Measurements from ENCODE around the gene C2orf68.
"Not testable (repeated sequence)": the region's sequence is repeated elsewhere in the genome, so short reads cannot be mapped to it uniquely, and the experiment has no call there.

The C2orf68 gene

DNA sequence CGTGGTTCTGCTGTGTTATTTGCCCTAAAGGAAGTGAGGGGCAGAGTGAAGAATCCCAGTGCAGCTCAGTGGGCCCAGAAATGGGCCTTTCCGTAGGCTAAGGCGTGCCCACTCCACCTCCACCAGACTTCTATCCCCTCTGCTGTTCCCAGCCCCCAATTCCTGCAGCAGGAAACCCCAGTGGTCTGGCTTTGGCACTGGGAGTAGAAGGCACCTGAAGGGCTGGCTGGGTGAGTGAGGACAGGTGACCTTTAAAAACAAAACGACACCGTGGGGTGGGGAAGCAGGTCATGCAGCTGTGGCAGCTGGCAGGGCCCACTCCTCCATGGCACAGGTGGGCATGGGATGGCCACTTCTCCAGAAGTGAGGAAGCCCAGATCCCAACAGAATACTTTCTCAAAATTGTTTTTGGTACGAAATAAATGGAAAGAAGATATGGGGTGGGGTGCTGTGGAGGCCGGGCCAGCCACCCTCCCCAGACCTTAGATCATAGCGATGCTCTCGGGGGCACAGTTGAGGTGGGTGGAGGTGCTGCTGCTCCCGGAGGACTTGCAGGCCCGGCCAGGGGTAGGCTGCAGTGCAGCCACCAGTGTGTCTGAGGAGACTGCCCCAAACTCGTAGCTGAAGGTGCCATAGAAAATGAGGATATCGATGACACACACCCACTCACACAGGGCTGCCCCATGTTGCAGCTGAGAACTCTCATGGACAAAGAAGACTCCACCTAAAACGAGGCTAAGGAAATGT is 13.1 kb downstream of the C2orf68 start:
- no peak for DNase-seq (ENCODE audit: low read depth)

DNA sequence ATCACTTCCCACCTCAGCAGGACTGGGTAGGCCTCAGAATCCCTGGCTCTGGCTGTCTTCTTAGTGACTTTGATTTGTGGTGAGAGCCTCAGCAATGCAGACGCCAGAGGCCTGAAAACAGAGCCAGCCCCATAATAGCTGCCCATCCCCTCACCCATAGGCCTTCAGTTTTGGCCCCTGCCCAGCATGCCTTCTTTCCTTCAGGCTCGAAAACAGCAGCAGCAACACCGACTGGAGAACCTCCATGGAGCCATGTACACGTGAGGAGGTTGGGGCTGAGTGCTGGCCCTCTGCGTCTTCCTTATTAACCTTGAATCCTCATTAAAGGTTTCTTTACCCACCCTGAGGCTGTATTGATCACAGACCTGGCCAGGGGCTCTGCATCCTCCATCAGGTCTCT is 14.6 kb downstream of the C2orf68 start:
- DNase-seq (ENCODE audit: low read depth), result no peak

DNA sequence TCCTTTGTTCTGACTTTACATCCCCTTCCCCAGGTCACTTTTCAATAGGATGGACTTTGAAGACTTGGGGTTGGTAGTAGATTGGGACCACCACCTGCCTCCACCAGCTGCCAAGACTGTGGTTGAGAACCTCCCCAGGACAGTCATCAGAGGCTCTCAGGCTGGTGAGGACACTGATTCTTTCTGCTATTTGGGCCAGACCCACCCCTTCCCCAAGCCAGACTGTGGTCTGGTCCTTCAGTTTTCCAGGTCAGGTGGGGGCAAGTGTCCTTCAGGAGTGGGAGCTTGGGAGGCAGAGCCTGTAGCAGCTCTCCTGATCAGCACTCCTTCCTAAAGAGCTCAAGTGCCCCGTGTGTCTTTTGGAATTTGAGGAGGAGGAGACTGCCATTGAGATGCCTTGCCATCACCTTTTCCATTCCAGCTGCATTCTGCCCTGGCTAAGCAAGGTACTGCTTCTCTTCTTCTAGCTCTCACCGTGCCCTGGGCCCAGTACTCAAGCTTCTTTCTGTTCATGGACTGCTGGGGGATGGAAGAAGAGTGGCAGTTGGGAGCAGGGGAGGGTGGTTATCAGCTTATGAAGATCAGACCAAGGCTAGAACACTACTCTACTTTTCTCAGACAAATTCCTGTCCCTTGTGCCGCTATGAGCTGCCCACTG is 15.3 kb downstream of the C2orf68 start:
- no peak for DNase-seq (ENCODE audit: low read depth)

DNA sequence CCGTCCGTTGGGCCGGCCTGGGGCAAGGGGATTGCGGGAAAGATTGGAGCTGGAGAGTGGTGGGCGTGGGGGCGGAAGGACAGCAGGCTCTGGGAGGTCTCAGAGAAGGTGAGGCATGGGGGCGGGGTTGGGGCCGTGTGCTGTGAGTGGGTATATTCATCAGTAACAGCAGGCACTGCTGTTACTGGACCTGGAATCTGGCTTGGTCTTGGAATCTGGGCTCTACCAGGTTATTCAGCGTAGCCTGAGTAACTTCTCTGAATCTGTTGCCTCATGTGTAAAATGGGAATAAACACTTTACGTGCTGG is 15.9 kb downstream of the C2orf68 start:
- no peak for DNase-seq (ENCODE audit: low read depth)

DNA sequence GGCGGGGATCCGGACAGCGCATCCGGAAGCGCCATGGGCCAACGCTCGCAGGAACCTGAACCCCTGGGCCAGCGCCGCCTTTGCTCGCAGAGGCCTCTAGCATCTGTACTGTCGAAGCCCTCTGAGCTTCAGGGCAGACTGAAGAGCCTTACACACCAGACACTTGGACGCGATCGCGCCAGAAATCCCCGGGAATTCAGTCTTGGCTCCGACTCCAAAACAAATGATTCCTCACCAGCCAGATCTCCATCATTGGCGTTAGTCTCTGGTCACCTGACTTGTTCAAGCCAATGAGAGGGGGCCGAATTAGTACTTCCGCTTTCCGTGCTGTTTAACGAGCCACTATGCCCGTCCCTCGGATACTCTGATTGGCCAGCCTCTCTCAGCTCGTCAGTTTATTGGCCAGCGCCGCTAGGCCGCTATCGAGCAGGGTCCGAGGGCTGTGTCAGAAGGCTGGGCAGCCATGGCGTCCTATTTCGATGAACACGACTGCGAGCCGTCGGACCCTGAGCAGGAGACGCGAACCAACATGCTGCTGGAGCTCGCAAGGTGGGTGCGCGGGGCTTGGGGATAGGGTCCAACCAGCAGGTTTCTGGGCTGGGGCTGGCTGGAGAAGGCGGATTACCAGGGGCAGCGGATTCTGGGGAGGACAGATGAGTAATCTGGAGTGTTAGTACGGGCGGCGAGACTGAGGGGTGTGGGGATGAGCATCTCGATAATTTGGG is 16.4 kb downstream of the C2orf68 start, which contains the start of gene RNF181:
RNF181 (plus strand) TSS at position 445 of the 725 bp plus-strand sequence; CDS start at position 464, 19 bp downstream.
- peak; percentile 79 for DNase-seq (ENCODE audit: low read depth)

DNA sequence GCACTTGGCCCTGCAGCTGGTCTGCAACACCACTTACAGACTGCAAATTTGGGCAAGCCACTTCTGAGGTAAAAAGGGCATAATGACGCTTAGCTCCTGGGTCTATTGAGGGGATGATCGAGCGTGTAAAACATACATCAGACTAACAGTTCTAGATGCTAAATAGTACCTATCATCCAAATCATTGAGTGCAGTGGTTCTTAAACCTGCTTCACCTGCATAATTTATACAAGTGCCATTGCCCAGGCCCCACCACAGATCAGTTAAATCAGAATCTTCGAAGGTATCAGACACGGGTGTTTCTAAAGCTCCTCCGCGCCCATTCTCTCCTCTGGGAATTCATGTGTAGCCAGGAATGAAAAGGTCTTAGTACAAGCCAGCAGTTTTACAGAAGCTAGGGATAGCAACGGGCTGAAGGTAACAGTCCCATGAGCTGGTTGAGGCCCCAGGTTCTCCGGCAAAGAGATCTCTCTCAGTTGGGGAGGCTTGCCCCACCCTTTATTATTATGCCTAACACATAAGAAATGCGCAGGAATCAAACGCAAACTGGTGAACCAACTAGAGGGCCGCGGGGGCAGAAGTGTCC is 17.1 kb downstream of the C2orf68 start:
- no peak for DNase-seq (ENCODE audit: low read depth)

DNA sequence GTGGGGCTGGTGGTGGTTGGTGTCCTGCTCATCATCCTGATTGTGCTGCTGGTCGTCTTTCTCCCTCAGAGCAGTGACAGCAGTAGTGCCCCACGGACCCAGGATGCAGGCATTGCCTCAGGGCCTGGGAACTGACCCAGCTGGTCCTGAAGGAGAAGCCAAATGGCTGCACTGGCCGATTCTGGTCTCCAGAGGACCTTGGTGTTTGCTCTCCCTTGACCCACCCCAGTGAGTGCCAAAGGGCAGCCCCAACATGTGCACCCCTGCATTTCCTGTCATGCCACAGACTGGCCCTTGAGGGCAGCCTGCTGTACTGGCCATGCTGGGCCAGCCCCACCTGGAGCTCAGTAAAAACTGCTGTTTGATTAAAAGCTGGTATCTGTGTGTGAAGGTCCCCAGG is 18.8 kb downstream of the C2orf68 start:
- DNase-seq (ENCODE audit: low read depth), result no peak

DNA sequence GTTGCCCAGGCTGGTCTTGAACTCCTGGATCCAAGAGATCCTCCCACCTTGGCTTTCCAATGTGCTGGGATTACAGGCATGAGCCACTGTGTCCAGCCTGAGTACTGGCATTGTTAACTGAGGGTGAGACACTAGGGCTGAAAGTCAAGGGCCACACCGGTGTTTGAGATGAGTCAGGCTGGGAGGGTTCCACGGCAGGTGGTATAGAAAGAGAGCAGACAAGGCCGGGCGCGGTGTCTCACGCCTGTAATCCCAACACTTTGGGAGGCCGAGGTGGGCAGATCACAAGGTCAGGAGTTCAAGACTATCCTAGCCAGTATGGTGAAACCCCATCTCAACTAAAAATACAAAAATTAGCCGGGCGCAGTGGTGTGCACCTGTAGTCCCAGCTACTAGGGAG is 19.6 kb downstream of the C2orf68 start:
- DNase-seq (ENCODE audit: low read depth), result not testable (repeated sequence)

DNA sequence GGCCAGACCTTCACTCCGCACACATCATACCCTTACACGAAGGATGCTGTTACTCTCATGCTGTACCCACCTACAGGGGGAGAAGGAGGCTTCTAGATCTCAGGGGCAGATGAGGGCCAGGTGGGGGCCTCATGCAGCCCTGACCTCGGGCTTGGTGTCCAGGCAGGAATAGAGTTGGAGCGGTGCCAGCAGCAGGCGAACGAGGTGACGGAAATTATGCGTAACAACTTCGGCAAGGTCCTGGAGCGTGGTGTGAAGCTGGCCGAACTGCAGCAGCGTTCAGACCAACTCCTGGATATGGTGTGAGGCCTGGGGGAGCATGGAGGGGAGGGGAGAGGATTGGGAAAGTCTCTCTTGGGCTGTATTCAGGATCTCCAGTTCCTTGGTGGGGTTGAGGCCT is 20.3 kb downstream of the C2orf68 start:
- no peak for DNase-seq (ENCODE audit: low read depth)

DNA sequence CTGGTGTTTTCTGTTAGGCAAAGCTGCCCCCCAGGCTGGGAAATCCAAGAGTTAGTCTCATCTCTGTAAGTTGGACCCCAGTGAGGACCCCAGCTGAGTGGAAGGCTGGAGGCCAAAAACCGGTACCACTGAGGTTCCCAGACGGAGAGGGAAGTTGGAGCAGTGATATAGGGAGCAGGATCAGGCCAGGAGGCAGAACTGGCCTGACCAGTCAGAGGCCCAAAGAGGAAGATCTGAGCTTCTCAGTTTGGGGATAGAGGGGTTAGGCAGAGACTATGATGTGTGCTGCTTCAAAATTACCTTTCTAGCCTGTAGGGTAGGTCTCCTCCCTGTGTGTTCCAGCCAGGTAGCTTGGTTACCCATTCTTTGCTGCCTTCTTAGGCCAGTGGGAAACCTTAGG is 20.9 kb downstream of the C2orf68 start:
- no peak for DNase-seq (ENCODE audit: low read depth)

DNA sequence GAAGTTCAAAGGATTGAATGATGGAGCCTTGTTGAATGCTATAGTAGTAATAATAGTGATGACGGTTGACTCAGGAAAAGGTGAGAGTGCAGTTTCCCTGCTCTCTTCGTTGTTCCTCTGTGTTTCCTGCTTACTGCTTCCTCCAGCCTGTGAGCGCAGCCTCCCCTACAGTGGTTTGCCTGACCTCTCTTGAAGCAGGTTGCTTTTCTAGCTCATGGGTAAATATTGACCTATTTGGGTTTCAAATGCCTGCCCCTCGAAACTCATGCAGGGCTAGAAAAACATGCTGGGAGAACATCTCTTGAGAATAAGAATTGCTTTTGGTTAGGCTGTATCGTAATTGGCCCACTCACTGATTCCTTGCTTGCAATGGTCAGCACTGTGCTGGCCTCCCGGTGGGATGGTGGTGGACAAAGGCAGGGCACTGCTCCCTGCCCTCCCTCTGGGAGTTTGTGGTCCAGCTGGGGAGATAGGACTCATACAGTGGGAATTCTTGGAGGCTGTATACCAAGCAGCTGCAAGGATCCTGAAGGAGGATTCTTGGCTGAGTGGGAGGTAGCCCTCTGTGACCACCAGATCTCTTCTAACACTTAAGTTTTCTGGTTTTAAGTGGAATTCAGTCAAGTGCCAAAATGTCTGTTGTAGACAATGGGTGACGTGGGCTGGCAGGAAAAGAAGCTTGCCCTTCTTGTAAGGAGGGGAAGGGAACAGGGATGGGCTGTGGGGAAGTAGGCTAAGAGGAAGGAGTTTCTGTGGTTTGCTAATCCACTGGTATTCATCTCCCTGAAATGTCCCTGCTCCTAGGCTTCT is 21.7 kb downstream of the C2orf68 start:
- no peak for DNase-seq (ENCODE audit: low read depth)

DNA sequence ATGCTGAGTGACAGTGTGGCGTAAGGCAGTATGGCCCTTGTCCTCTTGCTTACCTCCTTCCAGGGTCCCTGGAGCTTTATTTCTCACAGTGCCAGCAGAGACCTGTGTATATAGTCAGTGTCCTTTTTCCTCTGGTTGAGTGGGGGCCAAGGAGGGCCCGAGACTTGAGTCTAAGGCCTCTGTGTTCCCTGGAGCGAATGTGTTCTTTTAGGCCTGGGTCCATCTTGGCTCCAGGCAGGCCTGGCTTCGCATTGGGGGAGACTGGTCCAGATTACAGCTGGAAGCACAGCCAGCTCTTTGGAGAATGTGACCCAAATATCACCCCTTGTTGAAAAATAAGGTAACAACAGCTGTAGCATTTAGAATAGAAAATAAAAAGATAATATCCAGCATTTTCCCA is 22.7 kb downstream of the C2orf68 start:
- DNase-seq (ENCODE audit: low read depth), result no peak

DNA sequence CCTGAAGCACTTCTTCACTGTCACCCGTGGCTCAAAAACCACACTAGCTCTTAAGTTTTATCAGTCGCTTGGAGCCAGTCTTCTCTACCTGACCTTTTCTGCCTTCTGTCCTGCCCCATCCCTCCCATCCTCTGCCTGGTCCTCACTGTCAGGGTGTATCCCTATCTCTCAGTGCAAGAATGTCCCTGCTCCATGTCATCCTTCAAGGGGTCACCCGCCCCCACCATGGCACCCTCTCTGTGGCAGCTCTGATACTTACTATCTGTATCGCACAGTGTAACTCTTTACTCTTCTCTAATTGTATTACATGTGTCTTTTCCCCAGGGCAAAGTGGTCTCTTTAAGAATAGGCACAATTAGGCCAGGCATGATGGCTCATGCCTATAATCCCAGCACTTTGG is 23.2 kb downstream of the C2orf68 start:
- DNase-seq (ENCODE audit: low read depth), result no peak

DNA sequence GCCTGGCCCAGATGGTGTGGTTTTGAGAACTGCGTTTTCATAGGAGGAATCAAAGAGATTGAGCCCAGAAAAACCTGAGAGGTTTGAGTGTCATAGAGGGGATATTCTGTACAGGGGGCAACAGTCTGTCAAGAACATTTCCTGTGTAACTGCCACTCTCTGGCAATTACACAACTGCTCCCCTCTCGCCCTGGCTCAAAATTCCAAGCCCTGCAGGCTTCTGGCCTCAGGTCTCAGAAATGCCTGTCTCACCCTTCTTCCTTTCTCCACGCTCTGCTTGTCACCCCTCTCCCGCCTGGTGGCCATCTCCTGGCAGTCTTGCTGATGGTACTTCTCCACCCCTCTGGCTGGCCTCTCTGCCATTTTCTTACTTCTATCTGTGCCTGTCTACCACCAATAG is 23.6 kb downstream of the C2orf68 start:
- no peak for DNase-seq (ENCODE audit: low read depth)

DNA sequence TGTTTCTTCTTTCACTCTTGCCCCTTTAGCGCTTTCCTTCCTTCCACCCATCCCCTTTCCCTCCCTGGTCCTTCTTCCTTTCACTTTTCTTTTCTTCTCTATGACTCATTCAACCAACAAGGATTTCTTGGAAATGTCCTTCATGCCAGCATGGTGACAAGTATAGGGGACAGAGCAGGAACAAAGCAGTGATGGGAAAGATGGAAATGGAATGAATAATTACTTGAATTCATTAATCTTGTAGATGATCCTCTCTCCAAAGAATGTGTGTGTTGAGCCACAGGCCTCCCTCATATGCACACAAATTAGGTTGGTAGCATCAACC is 26.1 kb downstream of the C2orf68 start:
- no peak for DNase-seq (ENCODE audit: low read depth)

DNA sequence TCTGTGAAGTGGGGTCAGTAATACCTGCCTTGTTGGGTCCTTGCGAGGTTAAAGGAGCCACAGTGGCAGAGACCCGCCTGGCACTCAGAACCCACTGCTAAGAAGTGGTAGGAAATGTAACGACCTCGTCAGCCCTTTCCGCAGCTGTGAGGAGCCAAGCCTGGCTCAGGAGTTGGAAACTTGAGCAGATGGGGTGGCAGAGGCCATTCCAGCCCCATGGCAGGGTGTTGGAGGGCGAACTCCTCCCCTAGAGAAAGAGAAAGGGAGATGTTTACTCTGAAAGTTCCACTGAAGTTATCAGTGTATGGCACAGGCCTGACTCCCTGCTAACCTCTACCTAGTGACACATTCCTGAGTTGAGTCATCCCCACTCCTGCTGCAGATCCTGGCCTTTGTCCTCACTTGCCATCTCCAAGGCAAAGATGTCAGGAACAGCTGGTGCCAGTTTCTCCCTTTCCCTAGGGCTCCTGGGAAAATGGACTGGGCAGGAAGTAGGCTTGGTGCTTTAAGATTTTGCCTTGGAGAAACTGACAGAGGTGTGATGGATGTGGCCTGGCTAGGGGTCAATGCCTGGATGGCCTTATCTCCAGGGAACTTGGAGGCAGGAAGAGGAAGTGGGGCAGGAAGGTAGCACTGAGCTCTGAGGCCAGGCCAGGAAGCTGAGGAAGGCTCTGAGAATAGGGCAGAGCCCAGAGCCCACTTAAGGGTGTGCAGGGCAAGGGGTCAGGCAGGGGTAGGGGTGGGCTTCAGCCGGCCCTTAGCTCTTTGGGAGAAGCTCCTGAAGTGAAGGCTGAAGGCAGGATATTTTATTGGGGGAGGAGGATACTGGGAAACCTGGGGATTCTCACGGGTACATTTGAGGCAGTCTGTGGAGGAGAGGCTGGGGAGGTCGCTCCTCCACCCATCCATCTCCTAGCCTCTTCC is 26.7 kb downstream of the C2orf68 start:
- DNase-seq (ENCODE audit: low read depth), result no peak

DNA sequence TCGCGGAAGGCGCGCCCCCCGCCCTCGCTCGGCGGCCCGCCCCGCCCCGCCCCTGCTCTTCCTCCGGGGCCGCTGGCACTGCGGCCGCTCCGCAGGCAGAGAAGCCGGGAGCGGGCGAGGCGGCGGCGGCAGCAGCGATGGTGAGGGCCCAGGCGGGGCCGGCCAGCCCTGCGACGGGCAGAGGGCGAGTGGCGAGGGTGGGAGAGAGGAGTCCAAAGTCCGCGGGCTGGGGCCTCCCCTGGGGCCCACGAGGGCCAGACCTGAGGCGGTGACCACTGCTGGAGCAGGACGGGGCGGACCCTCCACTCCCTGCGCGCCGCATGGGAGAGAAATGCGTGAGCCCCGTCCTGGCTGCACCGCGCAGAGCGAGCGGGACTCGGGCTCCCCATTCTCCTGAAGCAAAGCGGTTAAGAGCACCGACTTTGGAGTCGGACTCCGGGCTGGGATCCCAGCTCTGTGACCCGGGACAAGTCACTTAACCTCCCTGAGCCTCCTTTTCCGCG is 27.5 kb downstream of the C2orf68 start, which contains the start of gene VAMP5:
VAMP5 (plus strand) TSS at position 78 of the 503 bp plus-strand sequence; CDS start at position 138, 60 bp downstream.
- DNase-seq (ENCODE audit: low read depth), result no peak

DNA sequence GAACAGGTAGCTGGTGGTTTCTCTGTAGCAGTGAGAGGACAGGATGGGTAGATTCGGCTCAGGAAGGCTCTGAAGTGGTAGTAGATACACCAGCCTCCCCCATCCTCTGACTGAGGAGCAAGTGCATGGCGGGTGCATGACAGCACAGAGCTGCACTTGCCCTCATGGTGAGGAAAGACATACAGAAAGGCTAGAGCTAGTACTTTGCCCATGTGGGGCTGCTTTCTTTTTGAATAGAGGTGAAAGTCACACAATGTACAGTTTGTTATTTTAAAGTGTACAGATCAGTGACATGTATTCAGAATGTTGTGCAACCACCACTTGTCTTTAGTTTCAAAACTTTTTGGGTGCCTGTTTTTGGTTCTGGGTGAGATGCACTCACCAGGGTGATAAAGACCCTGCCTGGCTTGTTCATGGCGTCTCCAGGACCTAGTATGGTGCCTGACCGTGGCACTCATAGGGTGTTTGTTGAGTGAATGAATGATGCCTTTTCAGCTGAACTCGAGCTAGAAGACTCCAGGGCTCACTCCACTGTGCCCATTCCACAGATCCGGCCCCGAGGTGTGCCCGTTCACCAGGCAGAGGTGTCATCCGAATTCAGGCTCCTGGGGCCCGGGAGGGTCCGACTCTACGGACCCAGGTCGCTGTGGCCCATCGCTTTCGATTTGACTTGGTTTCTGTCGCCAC is 28.1 kb downstream of the C2orf68 start:
- DNase-seq (ENCODE audit: low read depth), result no peak

DNA sequence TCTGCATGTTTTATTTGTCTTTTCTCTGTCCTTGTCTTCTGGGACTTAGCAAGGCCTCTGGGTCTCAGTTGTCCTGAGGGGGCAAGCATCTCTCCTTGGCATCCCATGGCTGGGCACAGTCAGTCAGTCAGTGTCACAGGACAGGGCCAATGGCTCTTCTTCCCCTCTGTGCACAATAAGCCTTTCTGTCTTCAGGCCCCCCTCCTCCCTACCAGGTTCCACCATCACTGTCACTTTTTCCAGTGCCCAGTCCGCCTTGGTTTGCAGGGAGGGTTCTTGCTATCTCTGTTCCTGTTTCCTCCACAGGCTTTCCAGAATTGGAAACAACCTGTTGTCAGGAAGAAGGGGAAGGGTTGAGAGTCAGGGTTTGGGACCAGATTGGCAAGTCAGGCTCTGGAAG is 29.4 kb downstream of the C2orf68 start:
- DNase-seq (ENCODE audit: low read depth), result no peak

DNA sequence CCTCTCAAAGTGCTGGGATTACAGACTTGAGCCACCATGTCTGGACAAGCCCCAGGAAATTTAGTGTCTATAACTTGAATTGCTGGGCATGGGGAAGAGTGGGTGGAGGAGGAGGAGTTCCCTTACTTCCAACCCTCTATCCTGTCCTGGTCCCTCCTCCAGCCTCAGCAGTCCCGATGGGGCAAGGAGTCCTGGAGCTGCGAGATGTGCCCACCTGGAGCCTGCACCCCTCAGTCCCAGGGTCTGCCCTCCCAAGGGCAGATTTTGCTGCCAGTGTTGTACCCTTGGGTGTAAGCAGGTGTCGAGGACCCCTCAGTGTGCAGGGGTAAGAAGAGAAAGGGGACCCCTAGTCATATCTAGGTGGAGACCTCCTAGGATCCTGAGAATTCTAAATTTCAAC is 31.7 kb downstream of the C2orf68 start:
- DNase-seq (ENCODE audit: low read depth), result no peak
